ENCODE measurements around the gene EHBP1L1.

EHBP1L1 gene

DNA sequence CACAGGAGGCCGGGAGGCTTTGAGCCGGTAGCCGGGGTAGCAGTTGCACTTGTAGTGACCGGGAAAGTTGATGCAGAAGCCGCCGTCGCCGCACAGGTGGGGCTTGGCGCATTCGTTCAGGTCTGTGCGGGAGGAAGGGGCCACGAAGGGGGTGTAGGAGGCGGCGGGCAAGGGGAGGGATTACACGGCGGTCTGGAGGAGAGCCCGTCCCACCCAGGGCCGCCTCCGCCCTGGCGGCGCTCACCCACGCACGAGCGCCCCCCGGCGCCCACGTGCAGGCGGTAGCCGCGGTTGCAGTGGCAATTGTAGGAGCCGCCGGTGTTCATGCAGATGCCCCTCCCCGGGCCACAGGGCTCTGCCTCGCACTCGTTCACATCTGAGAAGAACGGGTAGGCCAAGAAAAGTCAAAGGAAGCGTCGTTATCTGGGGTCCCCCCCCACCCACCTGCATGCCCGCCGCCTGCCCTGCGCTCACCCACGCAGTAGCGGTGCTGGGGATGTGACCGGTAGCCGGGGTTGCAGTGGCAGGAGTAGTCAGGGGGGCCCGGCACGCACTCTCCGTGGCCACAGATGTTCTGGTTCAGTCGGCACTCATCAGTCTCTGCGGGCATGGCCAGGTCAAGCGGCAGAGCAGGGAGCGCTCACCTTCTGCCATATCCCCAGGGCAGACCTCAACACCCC, 28.3 kb upstream of the EHBP1L1 start:
- no peak for DNase-seq

DNA sequence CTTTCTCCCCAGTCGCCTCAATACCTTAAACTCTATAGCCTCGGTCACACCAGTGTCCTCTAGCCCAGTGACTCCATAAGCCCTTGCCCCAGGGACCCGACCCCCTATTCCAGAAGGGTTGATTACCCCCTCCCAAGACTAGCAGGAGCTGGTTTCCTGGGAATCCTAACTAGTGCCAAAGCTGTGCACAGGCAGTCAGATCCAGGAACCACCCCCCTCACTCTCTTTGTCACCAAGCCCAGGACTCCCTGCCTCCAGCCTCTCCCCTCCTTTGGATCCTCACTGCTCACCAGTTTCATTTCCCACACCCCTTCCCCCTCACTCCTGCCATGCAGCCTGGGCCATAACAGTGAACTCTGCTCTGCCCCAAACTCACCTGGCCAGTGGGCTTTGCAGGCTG, 27.5 kb upstream of the EHBP1L1 start:
- DNase-seq, result no peak

GRCh38 chr11:65549096-65549495, 26.8 kb upstream of the EHBP1L1 start:
- no peak for DNase-seq

DNA sequence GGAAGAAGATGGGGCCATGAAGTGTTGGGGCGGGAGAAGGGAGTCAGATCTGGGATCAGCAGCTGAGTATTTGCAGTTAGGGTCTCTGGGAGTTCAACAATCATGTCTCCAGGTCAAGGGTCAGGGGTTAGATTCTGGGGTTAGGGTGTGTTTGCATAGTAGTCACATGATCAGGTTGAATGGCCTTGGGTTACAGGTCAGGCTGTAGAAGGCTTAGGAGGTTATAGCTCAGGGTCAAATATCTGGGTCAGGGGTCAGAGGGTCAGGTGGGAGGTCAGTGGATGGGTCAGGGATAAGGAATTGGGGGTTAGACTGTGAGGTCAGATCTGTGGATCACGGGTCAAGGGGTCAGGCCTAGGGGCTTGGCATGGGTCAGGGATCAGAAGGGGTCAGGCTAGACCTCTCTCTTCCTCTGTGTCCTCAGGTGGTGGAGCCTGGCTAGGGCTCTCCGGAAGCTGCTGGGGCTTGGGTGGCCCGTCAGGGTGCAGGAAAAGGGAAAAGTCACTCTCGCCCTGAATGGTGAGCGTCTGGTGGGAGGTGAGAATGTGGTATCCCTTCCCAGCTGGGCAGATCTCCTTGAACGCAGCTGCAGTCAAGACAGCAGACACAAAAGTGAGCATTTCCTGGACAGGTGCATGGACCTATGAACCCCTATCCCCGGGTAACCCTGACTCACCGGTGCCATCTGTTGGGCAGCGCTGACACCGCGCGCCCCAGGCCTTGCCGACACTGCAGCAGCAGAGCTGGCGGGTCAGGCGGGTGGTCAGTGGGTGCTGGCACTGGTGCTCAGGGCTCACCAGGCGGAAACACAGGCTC, 24.1 kb upstream of the EHBP1L1 start:
- peak; percentile 52 for DNase-seq

DNA sequence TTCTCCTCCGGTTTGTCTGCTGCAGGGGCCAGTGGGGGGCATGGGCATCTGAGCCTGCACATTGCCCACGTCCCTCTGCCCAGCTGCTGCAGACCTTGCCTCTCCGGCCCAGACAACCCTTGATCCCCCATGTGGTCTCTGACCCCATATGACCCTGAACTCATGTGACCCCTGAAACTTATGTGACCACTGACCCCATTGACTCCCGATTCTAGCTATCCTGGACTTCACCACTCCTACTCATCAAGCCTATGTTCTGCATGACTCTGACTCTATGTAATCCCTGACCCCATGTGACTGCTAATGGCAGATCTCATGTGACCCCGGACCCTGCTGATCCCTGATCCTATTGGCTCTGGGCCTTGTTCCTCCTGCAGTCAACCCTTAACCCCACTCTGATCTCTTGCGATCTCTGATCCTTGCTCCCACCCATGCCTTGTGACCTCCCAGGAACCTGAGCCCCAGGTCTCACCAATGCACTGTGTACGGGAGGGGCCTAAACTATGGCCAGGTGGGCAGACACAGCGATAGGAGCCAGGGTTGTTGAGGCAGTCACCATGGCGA, 23.4 kb upstream of the EHBP1L1 start:
- DNase-seq, result no peak

GRCh38 chr11:65553301-65554001, 22.4 kb upstream of the EHBP1L1 start:
- DNase-seq, result peak; percentile 67

GRCh38 chr11:65554057-65554818, 21.6 kb upstream of the EHBP1L1 start:
- no peak for DNase-seq

- no peak for DNase-seq
Measured at GRCh38 chr11:65554842-65555430, 20.9 kb upstream of the EHBP1L1 start.

GRCh38 chr11:65555693-65556231, 20.1 kb upstream of the EHBP1L1 start:
- no peak for DNase-seq

DNA sequence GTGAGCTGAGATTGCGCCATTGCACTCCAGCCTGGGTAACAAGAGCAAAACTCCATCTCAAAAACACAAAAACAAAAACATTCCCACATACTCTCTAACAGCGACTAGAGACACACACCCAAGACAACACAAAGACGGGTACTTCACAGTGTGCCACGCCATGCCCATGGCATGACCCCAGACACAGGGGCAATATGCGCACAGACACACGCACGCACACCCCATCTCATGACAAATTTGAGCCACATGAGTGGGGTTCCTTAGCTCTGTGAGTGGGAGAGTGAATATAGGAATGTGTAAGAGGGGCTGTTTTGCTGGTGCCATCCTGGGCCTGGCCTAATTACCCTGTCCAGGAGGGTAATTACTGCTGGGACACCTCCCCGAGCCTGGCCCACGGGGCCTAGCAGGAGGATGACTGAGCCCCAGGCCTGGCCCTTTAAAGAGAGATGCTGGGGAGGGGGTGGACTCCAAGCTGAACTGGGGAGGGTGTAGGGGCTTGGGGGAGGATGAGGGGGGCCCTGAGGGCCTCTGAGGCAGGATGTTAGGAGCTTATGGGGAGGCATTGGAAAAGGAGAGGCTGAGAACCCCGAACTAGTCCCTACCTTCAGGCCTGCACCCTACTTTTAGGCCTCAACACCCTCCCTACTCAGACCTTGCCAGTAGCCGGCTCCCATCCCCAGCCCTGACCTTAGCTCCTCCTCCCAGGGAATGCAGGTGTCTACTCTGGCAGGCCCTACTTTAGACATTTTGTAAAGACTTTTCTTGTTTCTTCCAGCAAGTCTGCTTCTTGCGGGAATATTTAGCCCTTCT, 19.2 kb upstream of the EHBP1L1 start:
- no peak for DNase-seq

DNA sequence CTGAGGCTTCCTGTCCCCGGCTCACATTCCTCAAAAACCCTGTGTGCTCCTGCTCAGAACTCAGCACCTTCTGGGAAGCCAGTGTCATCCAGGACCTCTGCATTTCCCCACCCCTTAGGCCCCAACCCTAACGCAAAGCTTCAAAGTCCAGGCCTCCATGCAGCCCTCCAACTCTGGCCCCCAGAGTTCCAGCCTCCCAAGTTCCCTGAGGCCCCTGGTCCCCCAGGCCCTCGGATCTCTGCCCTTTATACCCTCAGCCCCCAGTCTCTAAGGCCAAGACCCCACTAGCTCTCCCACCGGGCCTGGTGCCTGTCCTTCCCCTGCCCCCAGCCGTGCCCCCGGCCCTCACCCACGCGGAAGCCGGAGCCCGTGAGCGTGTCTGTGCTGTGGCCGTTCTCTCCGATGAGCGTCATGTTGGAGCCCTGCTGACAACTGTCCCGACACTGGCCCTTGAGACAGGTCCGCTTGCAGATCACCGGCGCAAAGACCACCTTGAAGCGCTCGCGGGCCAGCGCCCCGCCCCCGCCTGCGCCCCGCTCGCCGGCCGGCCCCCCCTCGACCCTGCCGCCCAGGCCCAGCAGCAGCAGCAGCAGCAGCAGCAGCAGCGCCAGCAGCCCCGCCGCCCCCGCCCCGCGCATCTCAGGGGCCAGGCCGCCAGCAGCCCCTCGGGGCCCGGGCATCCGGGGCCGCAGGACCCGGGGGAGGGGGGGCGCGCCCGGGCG, 18.4 kb upstream of the EHBP1L1 start:
- no peak for DNase-seq

DNA sequence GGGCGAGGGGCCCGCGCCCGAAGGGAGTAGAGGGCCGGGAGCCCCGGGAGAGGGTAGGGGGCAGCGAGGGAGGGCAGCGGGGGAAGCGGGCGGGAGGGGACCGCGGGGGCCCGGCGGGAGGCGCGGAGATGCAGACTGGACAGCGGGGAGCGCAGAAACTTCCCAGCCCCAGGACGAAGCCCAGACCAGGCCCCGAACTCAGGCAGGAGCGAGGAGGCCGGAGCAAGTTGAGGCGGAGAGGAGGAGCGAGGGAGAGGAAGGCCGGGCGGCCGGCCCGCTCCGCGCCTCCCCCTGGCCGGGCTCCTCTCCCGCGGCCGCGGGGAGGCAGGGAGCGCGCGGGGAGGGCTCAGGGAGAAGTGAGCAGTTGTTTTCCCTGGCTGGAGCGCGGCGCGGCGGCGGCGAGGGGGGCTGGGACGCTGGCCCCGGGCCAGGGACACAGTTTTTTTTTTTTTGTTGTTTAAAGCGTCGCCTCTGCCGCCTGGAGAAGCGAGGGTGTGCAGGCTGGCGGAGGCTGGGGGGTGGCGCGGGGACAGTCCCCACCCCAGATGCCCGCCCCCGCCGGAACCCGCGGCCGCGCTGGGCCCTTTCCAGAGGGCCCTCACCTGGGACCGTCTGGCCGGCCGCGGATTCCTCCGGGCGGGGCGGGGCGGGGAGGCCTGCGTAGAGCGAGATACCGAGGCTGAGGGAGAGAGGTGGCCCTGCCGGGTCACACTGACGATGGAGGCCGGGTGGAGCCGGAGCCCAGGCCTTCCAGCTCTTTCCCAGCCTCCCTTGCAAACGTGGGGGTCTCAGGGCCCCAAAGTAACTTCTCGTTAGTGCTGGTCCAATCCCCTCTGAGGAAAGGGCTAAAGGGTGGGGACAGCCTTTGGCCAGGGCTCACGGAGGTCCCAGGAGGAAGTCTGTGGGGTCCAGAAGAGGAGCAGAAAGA, 17.6 kb upstream of the EHBP1L1 start, which contains the start of gene LTBP3:
LTBP3 (minus strand) TSS at position 358 of the 928 bp plus-strand sequence. CDS start 400 bp downstream, outside the sequence.
- peak; percentile 38 for DNase-seq

DNA sequence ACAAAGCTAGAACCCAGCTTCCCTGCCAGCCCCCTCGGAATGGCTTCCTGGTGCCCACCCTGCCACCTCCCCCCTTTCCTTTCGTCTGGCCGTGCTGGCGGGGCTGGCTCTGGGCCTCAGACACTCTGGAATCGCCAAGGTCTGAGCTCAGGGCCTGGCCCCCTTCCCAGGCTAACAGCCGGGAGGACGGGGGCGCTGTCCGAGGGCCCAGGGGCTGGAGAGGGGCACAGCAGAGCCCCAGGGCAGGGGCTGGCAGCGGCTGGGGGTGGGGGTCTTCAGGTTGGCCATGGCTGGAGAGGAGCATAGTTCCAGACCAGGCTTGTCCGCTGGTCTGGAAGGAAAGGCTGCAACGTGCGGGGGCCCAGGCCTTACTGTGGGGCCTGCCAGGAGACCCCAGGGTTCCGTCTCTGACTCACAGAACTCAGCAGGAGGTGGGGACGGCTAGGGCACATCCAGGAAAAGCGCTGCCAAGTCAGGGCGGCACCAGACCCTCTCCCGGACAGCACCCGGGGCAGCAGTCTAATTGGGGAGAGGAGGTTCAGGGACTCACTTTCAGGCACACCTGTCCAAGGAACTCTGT, 16.8 kb upstream of the EHBP1L1 start:
- DNase-seq, result no peak

- DNase-seq, result no peak
Measured at GRCh38 chr11:65559535-65559934, 16.3 kb upstream of the EHBP1L1 start.

- no peak for DNase-seq
Measured at GRCh38 chr11:65559951-65560537, 15.8 kb upstream of the EHBP1L1 start.

GRCh38 chr11:65560555-65561418, 15.1 kb upstream of the EHBP1L1 start:
- DNase-seq, result no peak

DNA sequence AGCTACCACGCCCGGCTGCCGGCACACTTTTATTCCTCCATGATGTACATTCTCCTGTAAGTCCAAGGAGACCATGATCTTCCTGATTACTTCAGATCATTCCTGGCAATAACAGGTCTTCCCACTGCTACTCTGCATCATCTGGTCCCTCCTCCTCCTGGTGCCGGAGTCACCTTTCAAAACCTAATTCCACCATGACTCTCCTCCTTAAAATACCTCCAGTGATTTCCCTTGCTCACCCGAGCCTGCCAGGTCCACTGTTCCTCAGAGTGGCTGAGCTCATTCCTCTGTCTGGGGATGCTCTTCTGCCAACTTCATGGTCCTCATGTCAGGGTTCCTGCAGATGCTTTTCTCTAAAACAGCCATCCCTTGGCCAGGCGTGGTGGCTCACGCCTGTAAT, 13.8 kb upstream of the EHBP1L1 start:
- no peak for DNase-seq

Measured in T-helper 9 cell (primary cell).